ENCODE data around the gene FHDC1.
"Not testable (repeated sequence)": the region's sequence is repeated elsewhere in the genome, so short reads cannot be mapped to it uniquely, and the experiment has no call there.

FHDC1 gene

GRCh38 chr4:152935631-152936445 is at the start of gene FHDC1:
Gene FHDC1 (plus strand): TSS chr4:152936323. CDS start chr4:152943058, 6,735 bp downstream.
- peak; percentile 79 for DNase-seq

GRCh38 chr4:152887981-152888380 is 48.1 kb upstream of the FHDC1 start:
- no peak for DNase-seq

- no peak for DNase-seq
Observed at GRCh38 chr4:152892974-152893373, 43.1 kb upstream of the FHDC1 start.

GRCh38 chr4:152894673-152895072 is 41.5 kb upstream of the FHDC1 start:
- DNase-seq: no peak

GRCh38 chr4:152896811-152897210 is 39.3 kb upstream of the FHDC1 start:
- no peak for DNase-seq

GRCh38 chr4:152898133-152898532 is 38.0 kb upstream of the FHDC1 start:
- DNase-seq: not testable (repeated sequence)

- no peak for DNase-seq
Observed at GRCh38 chr4:152898606-152899005, 37.5 kb upstream of the FHDC1 start.

GRCh38 chr4:152900395-152900794 is 35.7 kb upstream of the FHDC1 start:
- no peak for DNase-seq

- no peak for DNase-seq
Observed at GRCh38 chr4:152901205-152901604, 34.9 kb upstream of the FHDC1 start.

- no peak for DNase-seq
Observed at GRCh38 chr4:152903658-152904057, 32.5 kb upstream of the FHDC1 start.

- no peak for DNase-seq
Observed at GRCh38 chr4:152909901-152910300, 26.2 kb upstream of the FHDC1 start.

GRCh38 chr4:152910521-152910920 is 25.6 kb upstream of the FHDC1 start:
- no peak for DNase-seq

GRCh38 chr4:152917543-152918395 is 18.4 kb upstream of the FHDC1 start:
- no peak for DNase-seq

- no peak for DNase-seq
Observed at GRCh38 chr4:152919826-152920225, 16.3 kb upstream of the FHDC1 start.

GRCh38 chr4:152920768-152921167 is 15.4 kb upstream of the FHDC1 start:
- no peak for DNase-seq

GRCh38 chr4:152921284-152921683 is 14.8 kb upstream of the FHDC1 start:
- no peak for DNase-seq

GRCh38 chr4:152925851-152926250 is 10.3 kb upstream of the FHDC1 start:
- no peak for DNase-seq

- no peak for DNase-seq
Observed at GRCh38 chr4:152926959-152927358, 9.2 kb upstream of the FHDC1 start.

GRCh38 chr4:152927737-152928136 is 8.4 kb upstream of the FHDC1 start:
- no peak for DNase-seq

- no peak for DNase-seq
Observed at GRCh38 chr4:152928286-152928685, 7.8 kb upstream of the FHDC1 start.

GRCh38 chr4:152929888-152930287 is 6.2 kb upstream of the FHDC1 start:
- DNase-seq: no peak

- no peak for DNase-seq
Observed at GRCh38 chr4:152935143-152935542, 980 bp upstream of the FHDC1 start.

- DNase-seq: peak; percentile 77
Observed at GRCh38 chr4:152936446-152937335, 568 bp downstream of the FHDC1 start.
